GM19239 (cell line): ENCODE measurements around the gene WWOX.
A peak's percentile ranks its signal among the peaks of the same experiment; 100 is the strongest.
"Not testable (repeated sequence)": the region's sequence is repeated elsewhere in the genome, so short reads cannot be mapped to it uniquely, and the experiment has no call there.

Source experiments
- DNase-seq: peaks from one replicate; pipeline ENCODE4 v3.0.0; 2011; ENCODE audit warnings: low spot score; ENCODE audit not compliant: insufficient read length
- FAIRE-seq: peaks from 2 replicates; lab custom pipeline; 2011; peaks lifted over from hg19 to GRCh38; lab: Jason Lieb, UNC

WWOX gene

DNA sequence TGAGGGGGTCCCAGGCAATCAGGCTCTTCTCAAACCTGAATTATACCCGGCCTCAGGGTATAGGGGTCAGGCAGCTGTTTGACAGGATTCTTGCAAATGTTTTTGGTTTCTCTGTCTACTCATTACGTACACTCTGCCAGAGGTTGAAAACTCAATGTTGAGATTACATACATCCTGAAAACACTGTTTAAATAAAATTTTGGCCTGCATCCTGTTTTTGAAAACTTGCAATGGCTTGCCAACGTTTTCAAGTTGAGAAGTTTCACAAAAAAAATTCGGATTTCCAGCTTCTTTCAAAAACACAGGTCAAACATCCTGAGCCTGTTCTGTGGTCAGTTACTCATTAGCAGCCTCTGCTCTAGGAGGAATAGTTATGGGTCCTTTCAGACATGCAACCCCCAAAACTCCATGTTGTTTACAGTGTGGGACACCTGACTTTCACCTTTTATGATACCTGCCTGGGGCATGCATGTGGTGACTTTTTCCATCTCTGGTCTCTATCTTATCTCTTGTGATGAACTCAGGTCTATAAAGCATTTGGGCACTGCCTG, 577.8 kb downstream of the WWOX start:
- FAIRE-seq (no peak), DNase-seq (no peak)

DNA sequence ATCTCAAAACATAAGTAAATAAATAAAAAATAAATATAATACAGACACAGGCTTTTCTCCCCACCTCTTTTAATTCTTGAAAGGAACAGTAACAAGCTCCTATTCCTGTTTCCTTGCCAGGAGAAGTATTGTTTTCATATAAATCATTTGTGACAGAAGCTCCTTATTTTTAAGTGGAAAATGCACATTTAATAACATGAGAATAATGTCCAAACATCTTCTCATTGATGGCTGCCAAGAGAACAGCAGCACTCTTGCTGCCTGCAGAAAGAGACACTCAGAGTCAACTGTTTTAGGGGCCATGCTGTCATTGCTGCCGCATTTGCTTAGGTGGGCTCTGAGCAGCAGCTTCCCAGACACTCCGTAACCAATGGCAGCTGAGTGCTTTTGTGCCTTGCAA, 580.1 kb downstream of the WWOX start:
- no peak for DNase-seq
- no peak for FAIRE-seq

DNA sequence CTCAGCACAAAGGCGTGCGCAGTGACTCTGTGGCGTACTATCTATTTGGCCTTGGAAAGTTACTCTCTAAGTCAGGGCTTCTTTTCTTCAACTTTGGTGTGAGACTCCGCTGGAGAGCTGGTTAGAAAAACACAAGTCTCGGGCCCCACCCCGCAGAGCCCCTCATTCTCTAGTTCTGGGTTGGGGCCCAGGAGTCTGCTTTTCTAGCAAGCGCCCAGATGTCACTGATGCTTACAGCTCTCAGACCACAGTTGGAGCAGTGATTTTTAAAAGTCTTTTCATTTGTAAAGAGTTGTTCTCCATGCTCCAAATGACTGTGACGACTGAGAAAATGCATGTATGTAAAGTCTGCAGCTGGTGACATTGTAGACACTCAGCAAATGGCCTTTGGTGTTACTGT, 582.3 kb downstream of the WWOX start:
- FAIRE-seq, result no peak
- no peak for DNase-seq

DNA sequence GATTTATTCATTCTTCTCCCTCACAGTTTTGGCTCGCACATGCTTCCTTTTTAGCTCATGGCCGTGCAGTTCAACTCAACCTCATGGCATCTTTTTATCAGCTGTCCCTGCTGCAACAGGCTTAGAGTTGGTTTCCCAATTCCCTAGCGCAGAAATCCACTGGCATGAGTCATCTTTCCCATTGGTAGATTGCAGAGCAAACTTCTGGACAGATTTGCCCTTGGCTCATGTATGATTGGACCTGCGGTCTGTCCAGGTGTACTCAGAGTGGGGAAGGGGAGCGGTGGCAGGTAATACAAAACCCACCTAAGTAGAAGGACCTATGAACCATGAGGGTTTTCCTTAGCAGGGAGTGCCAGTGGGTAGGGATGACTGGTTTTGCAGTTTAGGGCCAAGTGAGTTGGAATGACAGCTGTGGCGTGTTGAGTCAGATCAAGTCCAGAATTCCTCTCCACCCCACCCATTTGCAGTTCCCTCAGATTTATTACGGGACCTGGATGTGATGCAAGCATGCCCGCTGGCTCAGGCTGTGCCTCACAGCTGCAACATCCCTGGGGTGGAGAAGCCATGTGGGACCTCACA, 584.7 kb downstream of the WWOX start:
- FAIRE-seq, result no peak
- no peak for DNase-seq

DNA sequence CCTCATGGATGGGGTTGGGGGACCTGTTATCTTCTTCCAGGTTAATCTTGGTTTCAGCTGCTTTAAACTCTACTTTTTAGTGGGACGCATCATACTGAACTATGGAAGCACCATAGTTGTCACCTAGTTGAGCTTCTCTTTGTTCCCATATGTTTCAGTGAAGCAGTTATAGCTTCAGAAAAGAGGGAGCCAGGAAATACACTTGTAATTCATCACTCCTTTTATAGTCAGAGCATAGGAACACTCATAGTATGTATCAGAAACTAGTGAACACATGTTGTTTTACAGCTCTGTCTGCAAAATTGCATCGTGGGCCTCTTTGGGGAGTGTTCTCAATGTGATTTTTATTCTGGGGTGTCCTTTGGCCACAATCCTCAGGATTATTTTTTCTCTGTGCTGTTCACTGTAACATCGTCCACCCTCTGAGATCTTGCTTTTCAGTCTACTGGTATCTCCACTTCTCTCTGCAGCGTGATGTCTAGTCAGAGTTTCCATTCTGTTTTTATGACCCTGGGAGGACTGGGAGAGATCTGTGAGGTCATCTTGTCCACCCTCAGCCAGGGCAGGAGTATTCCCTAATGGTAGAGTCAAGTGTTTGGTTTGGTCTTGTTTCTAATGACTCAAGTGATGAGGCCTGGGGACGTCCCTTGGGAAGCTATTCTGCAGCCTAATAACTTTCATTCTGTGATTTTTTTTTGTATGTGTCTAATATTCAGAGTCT, 585.4 kb downstream of the WWOX start:
- FAIRE-seq (no peak), DNase-seq (no peak)

DNA sequence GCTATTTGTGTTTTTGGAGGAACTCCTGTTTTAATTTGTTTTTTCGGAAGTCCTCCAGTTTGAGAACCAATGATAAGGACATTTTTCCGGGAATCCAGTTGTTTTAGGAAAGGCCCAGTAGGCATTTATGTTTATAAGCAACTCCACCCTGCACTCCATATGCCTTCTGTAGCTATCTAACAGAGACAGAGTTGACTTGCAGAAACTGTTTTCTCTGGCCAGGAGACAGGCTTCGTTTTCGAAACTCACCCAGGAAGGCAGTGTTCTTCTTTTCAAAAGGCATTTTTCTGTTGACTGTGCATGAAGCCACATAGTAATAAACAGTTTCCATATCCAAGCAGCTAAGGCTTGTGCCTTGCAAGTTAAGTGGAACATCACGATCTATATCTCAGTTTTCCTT, 587.1 kb downstream of the WWOX start:
- DNase-seq, result no peak
- no peak for FAIRE-seq

DNA sequence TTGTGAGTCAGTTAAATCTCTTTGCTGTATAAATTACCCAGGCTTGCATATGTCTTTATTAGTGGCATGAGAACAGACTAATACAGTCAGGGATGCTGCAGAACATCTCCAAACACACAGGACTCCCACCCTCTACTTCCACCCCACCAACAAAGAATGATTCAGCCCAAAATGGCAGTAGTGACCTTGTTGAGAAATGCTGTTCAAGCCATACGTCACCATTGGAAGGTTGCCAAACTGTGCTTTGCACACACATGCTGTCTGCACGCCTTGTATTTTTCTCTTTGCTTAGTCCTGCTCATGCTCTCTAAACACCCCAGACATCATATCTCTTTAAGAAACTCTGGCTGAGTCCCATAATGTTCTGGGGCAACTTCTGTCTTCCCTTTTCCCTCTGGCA, 589.6 kb downstream of the WWOX start:
- FAIRE-seq, result no peak
- DNase-seq, result no peak

DNA sequence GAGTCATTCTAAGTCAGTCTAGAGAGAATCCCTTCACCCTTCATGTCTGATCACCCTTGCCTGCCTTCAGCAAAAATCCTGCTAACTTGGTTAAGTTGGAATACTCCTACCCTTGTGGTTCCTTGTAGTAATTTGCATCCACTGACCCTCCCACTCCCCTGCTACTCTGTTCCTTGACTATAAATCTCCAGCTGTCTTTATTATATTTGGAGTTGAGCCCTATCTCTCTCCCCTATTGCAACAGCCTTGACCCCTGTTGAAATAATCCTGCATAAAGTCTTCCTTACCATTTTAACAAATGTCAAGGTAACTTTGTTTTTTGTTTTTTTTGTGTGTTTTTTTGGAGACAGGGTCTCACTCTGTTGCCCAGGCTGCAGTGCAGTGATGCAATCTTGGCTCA, 590.1 kb downstream of the WWOX start:
- DNase-seq (no peak), FAIRE-seq (no peak)

DNA sequence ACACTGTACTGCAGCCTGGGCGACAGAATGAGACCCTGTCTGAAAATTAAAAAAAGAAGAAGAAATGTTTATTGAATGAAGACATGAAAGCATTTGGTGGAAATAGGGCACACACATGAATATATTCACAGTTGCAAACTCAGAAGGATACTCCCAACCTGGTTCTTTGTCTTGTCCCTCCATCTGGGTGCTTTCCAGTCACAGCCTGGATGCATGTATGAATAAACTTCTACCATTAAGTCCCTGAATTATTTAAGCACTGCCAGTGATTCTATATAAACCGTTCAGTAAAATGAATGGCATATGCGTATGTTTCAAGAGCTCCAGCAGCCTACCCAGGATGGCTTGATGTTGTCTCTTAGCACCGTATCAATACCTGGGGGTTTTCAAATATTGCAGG, 591.1 kb downstream of the WWOX start:
- no peak for FAIRE-seq

DNA sequence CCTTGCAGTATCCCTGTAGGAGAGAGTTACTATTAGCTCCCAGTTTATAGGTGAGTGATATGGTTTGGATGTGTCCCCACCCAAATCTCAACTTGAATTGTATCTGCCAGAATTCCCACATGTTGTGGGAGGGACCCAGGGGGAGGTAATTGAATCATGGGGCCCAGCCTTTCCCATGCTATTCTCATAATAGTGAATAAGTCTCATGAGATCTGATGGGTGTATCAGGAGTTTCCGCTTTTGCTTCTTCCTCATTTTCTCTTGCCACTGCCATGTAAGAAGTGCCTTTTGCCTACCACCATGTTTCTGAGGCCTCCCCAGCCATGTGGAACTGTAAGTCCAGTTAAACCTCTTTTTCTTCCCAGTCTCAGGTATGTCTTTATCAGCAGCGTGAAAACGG, 592.3 kb downstream of the WWOX start:
- not testable (repeated sequence) for DNase-seq, FAIRE-seq

More for the DNA sequence above, 591.1 kb downstream of the WWOX start:
- no peak for DNase-seq

DNA sequence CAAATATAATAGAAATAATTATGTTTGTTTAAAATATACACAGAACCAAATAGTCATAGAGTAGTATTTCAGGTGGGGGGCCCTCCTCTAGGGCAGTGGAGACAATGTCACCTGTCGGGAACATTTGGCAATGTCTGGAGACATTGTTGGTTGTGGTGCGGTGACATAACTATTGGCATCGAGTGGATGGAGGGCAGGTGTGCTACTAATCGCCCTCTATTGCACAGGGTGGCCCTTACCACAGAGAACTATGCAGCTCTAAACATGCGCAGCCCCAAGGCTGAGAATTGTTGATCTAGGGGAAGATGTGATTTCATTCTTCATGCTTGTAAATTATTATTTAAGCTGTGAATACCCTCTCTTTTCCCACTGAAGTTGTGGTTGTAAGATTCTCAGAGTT, 594.0 kb downstream of the WWOX start:
- no peak for FAIRE-seq
- DNase-seq, result no peak

DNA sequence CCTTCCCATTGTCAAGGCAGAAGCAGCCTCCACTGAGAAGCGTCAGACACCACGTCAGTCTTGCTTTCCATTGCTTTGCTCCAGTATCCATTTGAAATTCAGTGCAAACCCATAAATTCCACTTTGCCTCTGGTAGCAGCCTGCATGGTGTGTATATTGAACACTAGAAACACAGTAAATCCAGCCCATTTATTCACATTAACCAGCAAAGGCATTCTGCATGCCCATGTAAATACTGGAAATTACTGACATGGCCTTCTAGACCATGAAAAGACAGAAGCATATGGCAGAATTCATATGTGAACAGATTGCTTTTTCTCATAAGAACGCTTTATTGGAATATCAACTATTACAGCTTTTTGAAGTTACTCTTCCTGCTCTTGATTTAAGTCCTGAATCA, 595.0 kb downstream of the WWOX start:
- FAIRE-seq (no peak), DNase-seq (no peak)

DNA sequence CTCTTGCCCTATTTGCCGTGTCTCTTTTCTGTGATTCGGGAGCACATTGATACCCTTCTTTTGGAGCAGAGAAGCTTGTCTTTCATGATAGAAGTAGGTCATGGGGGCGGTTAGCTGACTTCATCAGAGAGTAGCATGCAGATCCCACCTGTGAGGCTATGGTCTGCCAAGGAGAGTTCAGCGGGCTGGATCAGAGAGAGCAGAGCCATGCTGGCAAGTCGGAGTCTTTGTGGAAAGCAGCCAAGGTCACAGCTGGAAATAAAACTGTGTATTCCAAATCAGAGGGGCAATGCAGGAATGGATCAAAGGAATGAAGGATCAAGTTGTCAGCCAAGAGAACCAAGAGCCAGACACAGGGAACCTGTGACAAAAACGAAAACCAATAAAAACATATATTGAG, 595.9 kb downstream of the WWOX start:
- no peak for FAIRE-seq

DNA sequence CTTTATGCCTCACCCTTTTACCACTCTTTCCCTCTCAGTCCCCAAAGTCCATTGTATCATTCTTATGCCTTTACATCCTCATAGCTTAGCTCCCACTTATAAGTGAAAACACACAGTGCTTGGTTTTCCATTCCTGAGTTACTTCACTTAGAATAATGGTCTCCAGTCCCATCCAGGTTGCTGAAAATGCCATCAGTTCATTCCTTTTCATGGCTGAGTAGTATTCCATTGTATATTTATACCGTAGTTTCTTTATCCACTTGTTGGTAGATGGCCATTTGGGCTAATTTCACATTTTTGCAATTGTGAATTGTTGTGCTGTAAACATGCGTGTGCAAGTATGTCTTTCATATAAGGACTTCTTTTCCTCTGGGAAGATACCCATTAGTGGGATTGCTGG, 597.3 kb downstream of the WWOX start:
- no peak for FAIRE-seq
- DNase-seq, result no peak

More for the DNA sequence above, 595.9 kb downstream of the WWOX start:
- no peak for DNase-seq

DNA sequence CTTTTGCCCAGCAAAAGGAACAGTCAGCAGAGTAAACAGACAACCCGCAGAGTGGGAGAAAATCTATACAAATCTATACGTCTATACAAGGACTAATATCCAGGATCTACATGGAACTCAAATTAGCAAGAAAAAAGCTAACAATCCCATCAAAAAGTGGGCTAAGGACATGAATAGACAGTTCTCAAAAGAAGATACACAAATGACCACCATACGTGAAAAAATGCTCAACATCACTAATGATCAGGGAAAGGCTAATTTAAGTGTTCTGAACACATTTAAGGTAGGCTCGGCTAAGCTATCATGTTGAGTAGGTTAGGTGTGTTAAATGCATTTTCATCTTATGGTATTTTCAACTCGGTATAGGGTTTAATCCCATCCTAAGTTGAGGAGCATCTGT, 598.0 kb downstream of the WWOX start:
- no peak for DNase-seq
- FAIRE-seq, result no peak

DNA sequence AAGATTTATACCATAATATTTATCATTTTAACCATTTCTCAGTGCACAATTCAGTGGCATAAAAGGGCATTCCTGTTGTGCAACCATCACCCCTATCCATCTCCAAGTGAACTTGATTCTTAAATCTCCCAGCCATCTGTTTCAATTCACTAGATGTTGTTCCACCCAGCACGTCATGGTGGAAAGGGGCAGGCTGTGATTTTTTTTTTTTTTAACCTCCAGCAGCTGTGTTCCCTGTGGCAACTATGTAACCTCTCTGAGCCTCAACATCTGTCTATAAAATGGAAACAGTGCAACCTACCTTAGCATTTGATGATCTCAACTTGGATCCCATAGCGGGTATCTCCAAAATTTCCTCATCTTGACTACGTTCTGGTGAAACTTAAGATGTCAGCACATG, 604.5 kb downstream of the WWOX start:
- no peak for FAIRE-seq
- no peak for DNase-seq

DNA sequence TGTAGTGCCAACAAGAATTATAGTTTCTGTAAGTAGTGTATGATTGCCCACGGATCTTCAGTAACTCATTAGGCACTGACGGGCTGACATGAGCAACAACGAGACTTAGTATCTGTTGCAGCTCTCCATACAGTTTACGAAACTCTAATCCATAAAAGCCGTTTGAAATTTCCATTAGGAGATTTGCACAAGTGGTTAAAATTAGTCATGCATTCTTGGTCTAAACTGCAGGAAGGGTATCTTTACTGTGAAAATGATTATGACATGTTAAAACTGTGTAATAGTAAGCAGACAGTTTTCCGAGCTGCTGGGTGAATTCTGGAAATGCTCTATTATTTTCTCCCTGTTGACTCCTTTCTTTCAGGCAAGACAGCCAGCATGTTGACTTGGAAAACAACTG, 605.0 kb downstream of the WWOX start:
- FAIRE-seq (no peak), DNase-seq (no peak)

DNA sequence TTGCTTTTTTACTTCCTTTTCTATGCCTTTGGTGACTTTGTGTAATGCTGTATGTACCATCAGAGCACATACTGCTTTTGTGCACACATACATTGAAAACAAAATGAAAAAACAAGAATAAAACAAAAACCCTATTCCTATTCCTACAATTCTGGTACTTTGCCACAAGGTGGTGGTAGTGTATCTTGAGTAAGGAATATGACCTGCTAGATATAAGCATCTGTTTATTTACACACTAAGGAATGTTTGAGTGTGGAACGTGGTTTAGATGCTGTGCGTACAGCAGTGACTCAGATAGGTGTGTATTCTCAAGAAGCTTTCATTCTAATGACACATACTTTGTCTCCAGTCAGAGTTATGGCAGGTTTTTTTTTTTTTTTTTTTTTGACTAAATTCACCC, 606.2 kb downstream of the WWOX start:
- no peak for DNase-seq
- FAIRE-seq, result peak; percentile 70

DNA sequence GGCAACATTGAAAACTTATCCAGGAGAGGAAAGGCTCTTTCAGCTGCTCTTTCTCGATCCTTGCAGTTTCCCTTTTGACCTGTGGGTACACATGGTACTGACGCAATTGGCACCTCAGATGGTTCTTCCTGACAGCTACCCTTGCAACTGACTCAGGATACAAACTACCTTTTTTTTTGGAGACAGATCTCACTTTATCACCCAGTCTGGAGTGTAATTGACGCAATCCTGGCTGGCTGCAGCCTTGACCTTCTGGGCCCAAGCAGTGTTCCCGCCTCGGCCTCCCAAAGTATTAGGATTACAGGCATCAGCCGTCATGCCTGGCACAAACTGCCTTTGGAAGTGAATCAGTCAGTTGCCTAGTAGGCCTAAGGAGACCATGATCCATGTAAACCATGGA, 607.2 kb downstream of the WWOX start:
- DNase-seq (no peak), FAIRE-seq (no peak)

DNA sequence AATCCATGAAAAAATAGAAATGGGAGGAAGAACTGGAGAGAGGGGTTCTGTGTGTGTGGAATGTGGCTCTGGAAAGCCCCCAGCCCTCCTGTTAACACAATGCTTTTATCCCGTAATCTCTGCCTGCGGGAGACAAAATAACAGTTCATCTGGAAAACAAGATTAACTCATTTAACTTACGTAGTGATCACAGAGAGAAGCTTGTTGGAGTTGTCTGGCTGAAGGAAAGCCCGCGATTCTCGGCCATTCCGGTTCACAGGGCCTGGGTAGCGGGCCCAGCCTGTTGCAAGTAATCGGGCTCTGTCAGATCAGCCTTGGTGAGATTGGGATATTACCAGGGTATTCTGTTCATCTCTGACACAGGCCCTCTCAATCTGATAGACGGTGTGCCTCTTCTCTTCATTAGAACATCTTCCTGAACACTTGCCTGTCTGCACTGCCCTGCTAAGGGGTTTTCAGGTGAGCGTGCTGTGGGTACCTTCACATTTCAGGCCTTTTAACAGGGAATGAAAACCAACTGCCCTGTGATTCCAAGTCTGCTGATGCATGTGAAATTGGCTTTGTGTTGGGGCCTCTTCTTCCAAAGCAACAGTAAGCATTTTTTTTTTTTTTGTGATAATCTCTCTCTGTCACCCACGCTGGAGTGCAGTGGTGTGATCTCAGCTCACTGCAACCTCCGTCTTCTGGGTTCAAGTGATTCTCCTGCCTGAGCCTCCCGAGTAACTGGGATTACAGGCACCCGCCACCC, 609.9 kb downstream of the WWOX start:
- DNase-seq (no peak), FAIRE-seq (no peak)

DNA sequence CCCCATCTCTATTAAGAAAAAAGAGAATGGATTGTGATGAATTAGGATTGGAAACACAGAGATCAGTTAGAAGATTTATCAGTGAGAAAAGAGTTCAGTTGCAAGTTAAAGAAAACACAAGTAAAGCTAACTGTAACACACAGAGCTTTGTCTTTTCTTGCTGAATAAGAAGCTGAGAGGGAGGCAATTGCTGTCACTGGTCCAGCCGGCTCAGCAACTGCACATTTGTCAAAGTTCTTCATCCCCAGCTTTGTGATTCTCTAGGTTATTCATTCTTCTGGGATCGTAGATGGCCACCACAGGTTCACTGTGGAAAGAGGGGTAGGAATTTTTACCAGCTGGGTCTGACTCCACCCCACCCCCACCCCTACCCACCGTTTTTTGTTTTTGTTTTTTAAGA, 615.7 kb downstream of the WWOX start:
- DNase-seq (no peak), FAIRE-seq (no peak)
